Left cardiac atrium (tissue), 4 donors: ENCODE data around the gene KCNC3. TPM values are rescaled to one million over a fixed set of nuclear protein-coding genes. Genes with fewer than 3 reads are reported as not detected.

Experiments
- ATAC-seq, 2 donors: fragments of 200-7000 bp; cut with Tn5 transposase; one replicate each; pipeline ENCODE4 v1.9.1; 2020; ENCODE audit warnings: mild to moderate bottlenecking in 2 of 2, moderate library complexity in 2 of 2
- DNase-seq: peaks from one replicate; pipeline ENCODE4 v3.0.0-alpha.2; 2020
- intact Hi-C, 2 donors: fragments of 100-400 bp; cut with DNase I; formaldehyde crosslinking; loops; one replicate each; pipeline versions ENCODE4 v1.14.1 to v1.15.1; 2022 to 2023
- total RNA-seq, 2 donors: library from RNA; stranded (reverse); fragmentation: NEBNext Ultra II Directional; extraction: Animal tissue kit (Norgen Biotek cat#: 25700); gene quantifications; one replicate each; pipeline ENCODE4 v1.2.1, GENCODE V29; 2021
- donor health status: DM: no; HTN: yes; CAD: no.
- donor health status: DM: no; HTN: yes; CAD: no; lungs with severe emphysema.
- donor health status: DM: yes; HTN: yes; CAD: no.
- donor health status: Dilated cardiomyopathy.

The KCNC3 gene
- total RNA-seq, 2 donors from 2014 or later, result 2.7 to 4.0 TPM

- ATAC-seq, result no peak
- intact Hi-C loops, result no loop called here
- no peak for DNase-seq
Measured at GRCh38 chr19:50266041-50266440, 63.1 kb downstream of the KCNC3 start.

GRCh38 chr19:50264483-50265186 is 64.5 kb downstream of the KCNC3 start:
- DNase-seq (no peak), ATAC-seq (no peak)
- intact Hi-C loops, result no loop called here

- DNase-seq (no peak), ATAC-seq (no peak)
- intact Hi-C loops, result no loop called here
Measured at GRCh38 chr19:50263176-50263575, 66.0 kb downstream of the KCNC3 start.

Other genes starting within 250 kb of the KCNC3 start
- gene IZUMO2, start 166.1 kb downstream of the KCNC3 start, total RNA-seq, result not detected
- 10 to 100 TPM; 55.7 to 67.7 TPM for gene MYH14, start 125.8 kb downstream of the KCNC3 start, total RNA-seq
- under 1 TPM; 0.47 to 0.97 TPM for gene NAPSA, start 36.3 kb upstream of the KCNC3 start, total RNA-seq
- 10 to 100 TPM; 59.3 to 70.0 TPM for gene NR1H2, start 47.1 kb upstream of the KCNC3 start, total RNA-seq
- 10 to 100 TPM; 12.0 to 13.4 TPM for gene POLD1, start 55.0 kb upstream of the KCNC3 start, total RNA-seq
- not detected for gene SPIB, start 89.6 kb upstream of the KCNC3 start, total RNA-seq
- not detected for gene MYBPC2, start 103.5 kb upstream of the KCNC3 start, total RNA-seq
- gene EMC10, start 147.1 kb upstream of the KCNC3 start, total RNA-seq, result 10 to 100 TPM; 82.3 to 96.9 TPM
- 1 to 10 TPM; 1.4 to 1.5 TPM for gene GARIN5A, start 147.5 kb upstream of the KCNC3 start, total RNA-seq
- gene JOSD2, start 181.8 kb upstream of the KCNC3 start, total RNA-seq, result 10 to 100 TPM; 27.3 to 36.7 TPM
- gene ASPDH, start 184.5 kb upstream of the KCNC3 start, total RNA-seq, result not detected
- 1 to 10 TPM; 1.4 to 2.9 TPM for gene LRRC4B, start 239.1 kb upstream of the KCNC3 start, total RNA-seq